ENCODE results near the gene CD200R1L.

The CD200R1L gene

DNA sequence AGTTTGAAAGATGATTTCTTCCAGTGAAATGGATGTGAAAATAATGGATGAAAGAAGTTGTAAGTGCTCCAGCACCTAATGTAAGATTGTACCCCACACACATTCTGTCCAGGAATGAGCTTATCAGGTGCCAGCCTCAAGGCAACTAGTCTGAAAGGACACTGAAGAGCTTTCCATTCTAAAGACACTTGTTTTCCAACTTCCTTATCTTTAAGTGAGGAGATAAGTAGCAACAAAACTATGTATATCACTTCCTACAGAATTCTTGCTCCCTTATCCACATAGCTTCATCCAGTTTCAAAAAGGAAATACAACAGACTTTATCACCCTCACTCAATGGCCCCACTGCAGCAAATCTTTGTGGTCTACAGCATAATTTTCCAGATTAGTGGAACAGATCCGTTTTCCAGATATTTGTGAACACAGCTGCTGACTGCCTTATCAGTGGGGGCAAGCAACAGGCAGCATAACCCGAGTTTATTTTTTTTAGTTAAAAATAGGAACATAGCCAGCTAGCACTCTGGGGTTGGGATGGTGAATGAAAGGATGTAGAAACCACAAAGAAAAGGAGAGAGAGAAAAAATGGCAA, 60.6 kb downstream of the CD200R1L start:
- DNase-seq: peak; percentile 53

- DNase-seq: no peak
These were observed 61.2 kb downstream of the CD200R1L start for GRCh38 chr3:112785321-112786001.

DNA sequence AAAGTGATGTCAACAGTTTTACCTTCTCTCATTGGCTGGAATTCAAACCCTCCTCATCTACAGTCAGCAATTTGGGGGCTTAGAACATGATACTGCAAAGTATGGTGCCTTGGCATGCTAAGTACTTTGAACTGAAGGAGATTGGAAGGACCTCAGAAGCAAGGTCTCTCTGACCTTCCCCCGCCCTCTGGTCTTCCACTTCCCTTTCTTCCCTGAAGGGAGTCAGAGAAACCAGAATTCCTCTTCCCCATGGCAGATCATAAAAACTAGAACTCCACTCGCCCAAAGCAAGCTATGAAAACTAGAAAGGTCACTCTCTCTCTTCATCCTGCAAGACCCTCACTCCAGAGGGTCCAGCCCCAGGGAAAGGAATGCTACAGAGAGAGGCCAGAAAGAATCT, 64.2 kb downstream of the CD200R1L start:
- DNase-seq: no peak

DNA sequence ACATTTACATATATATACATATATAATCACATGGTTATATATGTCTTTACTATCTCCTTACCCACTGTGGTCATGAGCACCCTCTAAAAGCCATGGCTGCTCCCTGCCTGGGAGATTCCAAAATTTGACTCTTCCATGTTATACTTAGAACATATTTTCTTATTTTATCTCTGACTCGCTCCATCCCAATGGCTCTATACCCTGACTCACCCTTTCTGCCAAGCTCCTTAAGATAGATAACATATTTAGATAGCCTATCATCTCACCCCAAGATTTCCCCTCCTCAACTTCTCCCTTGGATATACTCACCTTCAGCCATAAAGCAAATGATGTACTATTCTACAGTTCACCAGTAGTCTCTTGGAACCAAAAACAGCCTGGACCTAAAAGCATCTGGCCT, 65.1 kb downstream of the CD200R1L start:
- no peak for DNase-seq

GRCh38 chr3:112779558-112780480, 66.8 kb downstream of the CD200R1L start:
- DNase-seq: no peak

DNA sequence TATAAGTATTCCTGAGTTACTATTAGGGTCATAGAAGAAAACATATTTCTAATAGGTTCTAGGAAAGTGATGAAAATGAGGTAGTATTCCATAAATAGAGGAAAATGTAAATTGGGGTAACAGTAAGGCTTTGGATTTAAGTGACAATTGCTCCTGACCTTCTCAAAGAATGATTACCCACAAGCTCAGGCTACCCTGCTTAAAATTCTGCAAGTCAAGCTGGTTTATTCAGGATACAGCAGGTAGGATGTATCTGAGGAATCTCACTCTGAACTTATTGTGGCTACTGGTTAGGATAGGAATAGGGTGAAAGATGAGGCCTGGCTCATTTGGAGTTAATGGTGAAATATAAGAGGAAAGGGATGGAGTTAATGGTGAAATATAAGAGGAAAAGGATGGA, 67.7 kb downstream of the CD200R1L start:
- no peak for DNase-seq

GRCh38 chr3:112778353-112778948, 68.2 kb downstream of the CD200R1L start:
- no peak for DNase-seq

- DNase-seq: no peak
These were observed 68.9 kb downstream of the CD200R1L start for GRCh38 chr3:112777811-112778210.

GRCh38 chr3:112776836-112777235, 69.8 kb downstream of the CD200R1L start:
- no peak for DNase-seq

DNA sequence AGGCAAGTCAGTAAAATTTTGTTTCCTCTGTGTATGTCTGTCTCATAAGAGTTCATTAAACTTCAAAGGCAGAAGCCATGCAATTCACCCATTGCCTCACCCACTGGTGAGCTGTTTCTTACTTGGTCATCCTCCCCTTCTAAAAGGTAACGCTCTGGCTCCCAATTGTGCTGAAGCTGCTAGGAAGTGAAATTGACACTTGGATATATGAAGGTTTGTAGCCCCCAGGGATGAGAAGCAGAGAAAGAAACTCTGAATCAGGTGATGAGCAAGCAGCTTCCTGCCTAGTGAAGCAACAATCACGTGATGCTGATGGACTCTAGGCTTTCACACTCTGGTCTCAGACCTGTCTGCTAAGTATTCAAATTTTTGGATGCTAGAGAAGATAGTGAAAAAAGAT, 70.7 kb downstream of the CD200R1L start:
- no peak for DNase-seq

GRCh38 chr3:112775011-112775742, 71.5 kb downstream of the CD200R1L start:
- DNase-seq: no peak

DNA sequence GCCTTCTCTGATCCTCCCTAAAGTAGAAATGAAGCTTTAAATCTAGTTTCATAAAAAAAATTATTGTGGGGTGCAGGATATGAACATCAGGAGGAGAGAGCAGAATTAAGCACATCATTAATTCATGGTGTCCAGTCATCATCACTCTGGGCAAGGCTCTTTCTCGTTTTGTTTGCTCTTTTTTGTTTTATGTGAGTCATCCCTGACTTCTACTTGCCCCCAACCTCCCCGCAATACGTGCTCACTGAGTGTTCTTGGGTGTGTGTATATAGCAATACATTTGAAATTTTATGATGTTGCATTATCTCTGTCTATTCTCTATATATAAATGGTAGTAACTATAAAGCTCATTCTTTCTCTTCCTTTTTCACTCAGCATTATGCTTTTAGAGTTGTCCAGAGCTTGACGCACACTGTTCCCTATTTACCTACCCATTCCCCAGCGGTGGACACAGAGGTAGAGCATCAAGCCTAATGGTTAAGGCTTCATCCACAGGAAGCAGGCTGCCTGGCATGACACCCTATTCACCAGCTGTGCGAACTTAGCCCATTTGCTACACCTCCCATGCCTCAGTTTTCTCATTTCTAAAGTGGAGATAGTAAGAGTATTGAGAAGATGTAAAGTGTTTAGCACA, 72.3 kb downstream of the CD200R1L start:
- DNase-seq: no peak

DNA sequence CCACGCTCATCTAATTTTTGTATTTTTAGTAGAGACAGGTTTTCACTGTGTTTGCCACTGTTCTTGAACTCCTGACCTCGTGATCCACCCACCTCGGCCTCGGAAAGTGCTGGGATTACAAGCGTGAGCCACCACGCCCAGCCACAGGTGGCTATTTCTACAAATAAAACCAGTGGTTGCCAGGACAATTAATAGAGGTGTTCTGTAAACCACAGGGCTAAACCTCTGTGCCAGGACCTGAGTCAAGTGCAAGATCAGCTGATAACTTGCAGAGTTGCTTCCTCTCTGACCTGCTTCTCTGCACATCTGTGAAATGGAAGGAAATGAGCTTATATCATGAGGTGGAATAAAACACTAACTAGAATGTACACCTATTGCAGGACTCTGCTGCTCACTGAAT, 72.8 kb downstream of the CD200R1L start:
- peak; percentile 36 for DNase-seq

DNA sequence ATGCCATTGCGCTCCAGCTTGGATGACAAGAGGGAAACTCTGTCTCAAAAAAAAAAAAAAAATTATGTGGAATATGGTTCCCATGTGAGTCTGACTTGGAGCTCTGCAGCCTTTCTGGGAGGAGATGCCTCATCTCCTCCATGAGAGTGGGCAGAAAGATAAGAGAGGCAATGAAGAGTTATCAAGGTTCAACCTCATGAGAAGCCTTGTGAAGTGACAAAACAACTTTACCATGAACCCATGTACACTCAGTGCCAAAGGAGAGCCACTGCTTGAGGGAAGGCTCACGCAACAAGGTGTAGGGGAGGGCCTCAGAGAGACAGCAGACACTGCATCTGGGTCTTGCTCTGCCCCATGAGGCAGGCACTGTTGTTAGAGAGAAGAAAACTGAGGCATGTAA, 75.7 kb downstream of the CD200R1L start:
- peak; percentile 39 for DNase-seq

DNA sequence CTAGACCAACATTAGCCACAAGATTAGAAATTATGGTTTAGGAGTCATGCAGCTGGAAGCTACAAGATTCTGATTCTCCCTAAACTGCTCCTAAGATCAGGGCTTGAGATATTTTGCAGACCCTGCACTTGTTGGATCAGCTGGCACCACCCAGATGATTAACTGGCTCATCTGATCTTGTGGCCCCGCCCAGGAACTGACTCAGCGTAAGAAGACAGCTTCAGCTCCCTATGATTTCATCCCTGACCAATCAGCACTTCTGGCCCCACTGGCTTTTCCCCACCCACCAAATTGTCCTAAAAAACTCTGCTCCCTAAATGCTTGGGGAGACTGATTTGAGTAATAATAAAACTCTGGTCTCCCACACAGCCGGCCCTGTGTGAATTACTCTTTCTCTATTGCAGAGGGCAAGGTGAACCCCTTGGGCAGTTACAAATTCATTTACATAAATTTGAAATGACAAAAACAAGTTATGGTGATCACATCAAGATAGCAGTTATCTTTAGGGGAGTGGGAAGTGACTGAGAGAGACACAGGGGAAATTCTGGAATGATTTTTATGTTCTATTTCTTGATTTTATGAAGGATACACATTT, 76.5 kb downstream of the CD200R1L start:
- peak; percentile 64 for DNase-seq

DNA sequence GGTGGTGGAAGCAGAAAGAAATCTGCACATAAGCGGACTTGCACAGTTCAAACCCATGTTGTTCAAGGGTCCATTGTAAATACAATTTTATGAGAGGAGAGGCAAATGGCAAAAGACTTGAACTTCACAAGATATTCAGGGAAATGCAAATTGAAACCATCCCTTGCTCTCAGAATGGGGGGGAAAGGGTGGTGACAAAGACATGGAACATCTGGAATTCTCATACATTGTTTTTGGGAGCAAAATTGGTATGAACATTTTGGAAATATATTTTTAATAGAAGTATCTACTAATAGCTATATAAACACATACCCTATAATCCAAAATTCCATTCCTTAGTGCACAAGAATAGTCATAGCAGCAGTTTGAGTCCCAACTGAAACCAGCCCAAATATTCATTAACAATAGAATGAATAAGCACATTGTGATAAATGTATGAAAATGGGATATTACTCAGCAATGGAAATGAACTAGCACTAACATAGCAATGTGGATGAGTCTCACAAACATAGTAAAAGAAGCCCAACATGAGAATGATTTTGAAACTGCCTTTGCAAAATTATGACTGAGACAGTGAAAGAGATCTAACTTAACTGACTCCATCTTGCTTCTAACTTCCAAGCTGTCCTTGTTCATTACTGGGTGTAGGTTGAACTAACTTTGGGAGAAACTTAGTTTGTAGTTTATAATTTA, 77.2 kb downstream of the CD200R1L start:
- no peak for DNase-seq

DNA sequence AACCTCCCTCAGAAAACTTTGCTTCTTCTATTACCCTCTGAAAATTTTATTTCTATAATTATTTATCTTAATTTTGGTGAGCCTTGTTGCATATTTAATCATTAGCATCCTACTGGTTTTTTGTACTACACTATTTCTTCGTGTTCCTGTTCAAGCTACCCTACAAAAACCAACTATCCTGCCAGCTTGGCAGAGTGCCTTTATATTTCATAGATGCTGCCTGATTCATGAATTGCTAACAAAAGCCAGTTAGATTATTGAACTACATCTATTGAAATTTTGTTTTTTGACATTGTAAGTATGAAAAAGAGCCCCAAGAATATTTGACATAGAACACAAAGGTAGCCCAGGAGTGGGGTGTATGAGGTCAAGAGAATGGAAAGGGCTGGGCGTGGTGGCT, 78.9 kb downstream of the CD200R1L start:
- DNase-seq: no peak

DNA sequence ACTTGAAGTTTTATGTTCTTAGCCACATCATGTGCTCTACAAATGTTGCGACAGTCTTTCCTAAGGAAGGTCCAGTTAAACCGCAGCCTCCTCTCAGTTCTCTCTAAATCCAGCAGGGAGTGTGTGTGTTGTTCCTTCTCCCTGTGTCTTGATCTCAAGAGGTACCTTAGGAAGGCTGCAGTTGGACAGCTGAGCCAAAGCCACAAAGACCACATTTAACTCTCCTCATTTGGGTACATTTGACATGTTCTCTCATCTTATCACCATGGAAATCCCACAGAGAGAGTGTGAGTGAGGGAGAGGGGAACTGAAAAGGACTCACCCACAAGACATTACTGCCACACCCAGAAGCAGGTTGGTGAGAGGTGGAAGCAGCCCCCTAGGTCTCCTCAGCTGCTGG, 79.5 kb downstream of the CD200R1L start:
- DNase-seq: peak; percentile 18

Measured in hematopoietic multipotent progenitor cell treated with erythropoietin and hydrocortisone succinate and interleukin-3 and kit ligand, for 6 days (in vitro differentiated cells).